Kidney (tissue), 14 donors: Measurements from ENCODE around the gene FBXO28. TPM values are rescaled to one million over a fixed set of nuclear protein-coding genes. Genes with fewer than 3 reads are reported as not detected.
"Not testable (repeated sequence)": the region's sequence is repeated elsewhere in the genome, so short reads cannot be mapped to it uniquely, and the experiment has no call there.

Source experiments
- DNase-seq, 5 donors: peaks; one replicate each; pipeline ENCODE4 v3.0.0-alpha.2; 2013 to 2020
- FAIRE-seq: peaks from 2 replicates; lab custom pipeline; 2012; peaks lifted over from hg19 to GRCh38; lab: Jason Lieb, UNC
- H3K27ac ChIP-seq, 2 donors: one replicate each; pipeline ENCODE4 v1.7.0; 2013; ENCODE audit warnings: low read depth in 2 of 2, low read length in 2 of 2, inconsistent platforms in 1 of 2
- H3K27me3 ChIP-seq: one replicate; pipeline ENCODE4 v1.7.1; 2013; ENCODE audit warnings: low read length, inconsistent platforms; ENCODE audit not compliant: control insufficient read depth, insufficient read depth
- H3K36me3 ChIP-seq, 3 donors: one replicate each; pipeline versions ENCODE4 v1.7.0 to v1.7.1; 2013; ENCODE audit warnings: low read length in 3 of 3, control low read depth in 1 of 3, inconsistent platforms in 1 of 3; ENCODE audit not compliant: insufficient read depth in 3 of 3, control insufficient read depth in 2 of 3
- H3K4me1 ChIP-seq, 3 donors: one replicate each; pipeline versions ENCODE4 v1.7.0 to v1.7.1; 2013; ENCODE audit warnings: low read length in 3 of 3, inconsistent platforms in 1 of 3, low read depth in 1 of 3; ENCODE audit not compliant: control insufficient read depth in 2 of 3, insufficient read depth in 2 of 3
- H3K4me3 ChIP-seq, 3 donors: one replicate each; pipeline versions ENCODE4 v1.7.0 to v1.8.1; 2013; ENCODE audit warnings: low read length in 3 of 3, control low read depth in 1 of 3, inconsistent platforms in 1 of 3
- H3K9ac ChIP-seq, 3 donors: one replicate each; pipeline versions ENCODE4 v1.7.0 to v1.7.1; 2013; ENCODE audit warnings: low read length in 3 of 3, control low read depth in 1 of 3, inconsistent platforms in 1 of 3
- H3K9me3 ChIP-seq, 3 donors: one replicate each; pipeline versions ENCODE4 v1.7.0 to v1.7.1; 2013; ENCODE audit warnings: low read length in 3 of 3, control low read depth in 1 of 3, inconsistent platforms in 1 of 3; ENCODE audit not compliant: control insufficient read depth in 2 of 3, insufficient read depth in 1 of 3
- intact Hi-C: fragments of 100-400 bp; cut with DNase I; formaldehyde crosslinking; loops from one replicate; pipeline ENCODE4 v1.11.1; 2022
- polyA plus RNA-seq: library from polyadenylated mRNA; stranded (reverse); fragments of 350-450 nt; fragmentation: Illumina TruSeq; extraction: RNeasy Lipid Tissue Mini Kit (QIAGEN cat#74804); gene quantifications from one replicate; pipeline ENCODE4 v1.2.3, GENCODE V29; 2014; ENCODE audit warnings: low read depth, low replicate concordance; ENCODE audit not compliant: insufficient read depth
- total RNA-seq: library from RNA; stranded (reverse); fragmentation: NEBNext Ultra II Directional; extraction: Animal tissue kit (Norgen Biotek cat#: 25700); gene quantifications from one replicate; pipeline ENCODE4 v1.2.1, GENCODE V29; 2021
- TF ChIP-seq, protein P1 (sequence below): IDR thresholded peaks from 3 replicates; pipeline ENCODE4 v1.5.1; 2012; ENCODE audit warnings: mild to moderate bottlenecking, moderate library complexity, borderline replicate concordance; ENCODE audit not compliant: insufficient read depth; ENCODE audit errors: extremely low read depth
- donor health status: control.
- donor health status: control.
- donor health status: control.
- donor health status: control.
- donor health status: control.
- donor health status: DM: yes; HTN: yes; CAD: no.
- donor health status: Normal renal cell carcinoma (clear cell type).

Gene FBXO28
- total and polyA plus RNA-seq, 2 donors from 2014 or later: 8.8 to 31.4 TPM

DNA sequence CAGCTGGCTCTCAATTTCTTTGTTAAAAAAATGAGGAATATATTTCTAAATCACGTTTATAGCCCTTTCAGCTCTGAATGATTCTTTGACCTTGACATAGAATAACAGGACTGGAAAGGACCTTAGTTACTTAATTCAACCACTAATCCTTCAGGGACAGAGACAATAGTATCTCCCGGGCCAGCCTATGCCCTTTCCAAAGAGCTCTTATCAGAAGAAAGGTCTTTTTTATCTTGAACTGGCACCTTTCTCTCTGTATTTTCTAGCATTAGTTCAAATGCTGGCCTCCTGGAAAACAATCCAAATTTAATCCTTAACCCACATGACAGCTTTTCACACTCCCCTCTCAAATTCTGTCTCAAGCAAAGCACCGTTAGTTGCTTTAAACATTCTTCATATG is 44.8 kb upstream of the FBXO28 start:
- Histone ChIP-seq H3K9ac (no peak overlapping the region), H3K27ac (no peak overlapping the region), H3K36me3 (no peaks in the 10 kb centered on the region), H3K4me3 (no peak overlapping the region), H3K9me3 (no peaks in the 10 kb centered on the region), H3K27me3 (no peaks in the 10 kb centered on the region), H3K4me1 (peaks cover 0 to 11% (median 0%) of the 10 kb centered on the region in 3 donors)
- FAIRE-seq: no peak
- no peak for DNase-seq
- intact Hi-C loops: no loop called here
- TF ChIP-seq, protein P1, sequence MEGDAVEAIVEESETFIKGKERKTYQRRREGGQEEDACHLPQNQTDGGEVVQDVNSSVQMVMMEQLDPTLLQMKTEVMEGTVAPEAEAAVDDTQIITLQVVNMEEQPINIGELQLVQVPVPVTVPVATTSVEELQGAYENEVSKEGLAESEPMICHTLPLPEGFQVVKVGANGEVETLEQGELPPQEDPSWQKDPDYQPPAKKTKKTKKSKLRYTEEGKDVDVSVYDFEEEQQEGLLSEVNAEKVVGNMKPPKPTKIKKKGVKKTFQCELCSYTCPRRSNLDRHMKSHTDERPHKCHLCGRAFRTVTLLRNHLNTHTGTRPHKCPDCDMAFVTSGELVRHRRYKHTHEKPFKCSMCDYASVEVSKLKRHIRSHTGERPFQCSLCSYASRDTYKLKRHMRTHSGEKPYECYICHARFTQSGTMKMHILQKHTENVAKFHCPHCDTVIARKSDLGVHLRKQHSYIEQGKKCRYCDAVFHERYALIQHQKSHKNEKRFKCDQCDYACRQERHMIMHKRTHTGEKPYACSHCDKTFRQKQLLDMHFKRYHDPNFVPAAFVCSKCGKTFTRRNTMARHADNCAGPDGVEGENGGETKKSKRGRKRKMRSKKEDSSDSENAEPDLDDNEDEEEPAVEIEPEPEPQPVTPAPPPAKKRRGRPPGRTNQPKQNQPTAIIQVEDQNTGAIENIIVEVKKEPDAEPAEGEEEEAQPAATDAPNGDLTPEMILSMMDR: no peak

- Histone ChIP-seq H3K4me3 (no peak overlapping the region), H3K9ac (no peak overlapping the region), H3K27ac (no peak overlapping the region), H3K4me1 (peaks cover 0 to 11% (median 0%) of the 10 kb centered on the region in 3 donors), H3K27me3 (no peaks in the 10 kb centered on the region), H3K36me3 (no peaks in the 10 kb centered on the region), H3K9me3 (no peaks in the 10 kb centered on the region)
- intact Hi-C loops: no loop called here
- TF ChIP-seq, protein P1: no peak
- DNase-seq: no peak
- FAIRE-seq: no peak
Measured at GRCh38 chr1:224070521-224070920, 43.4 kb upstream of the FBXO28 start.

- no peaks in the 10 kb centered on the region for H3K36me3 ChIP-seq
- intact Hi-C loops: no loop called here
- no peaks in the 10 kb centered on the region for H3K9me3 ChIP-seq
- no peak overlapping the region for H3K9ac ChIP-seq
- no peaks in the 10 kb centered on the region for H3K4me1 ChIP-seq
- H3K4me3 ChIP-seq: no peak overlapping the region
- no peak for FAIRE-seq
- no peaks in the 10 kb centered on the region for H3K27me3 ChIP-seq
- DNase-seq: no peak
- H3K27ac ChIP-seq: no peak overlapping the region
- TF ChIP-seq, protein P1: no peak
Measured at GRCh38 chr1:224076407-224076806, 37.5 kb upstream of the FBXO28 start.

DNA sequence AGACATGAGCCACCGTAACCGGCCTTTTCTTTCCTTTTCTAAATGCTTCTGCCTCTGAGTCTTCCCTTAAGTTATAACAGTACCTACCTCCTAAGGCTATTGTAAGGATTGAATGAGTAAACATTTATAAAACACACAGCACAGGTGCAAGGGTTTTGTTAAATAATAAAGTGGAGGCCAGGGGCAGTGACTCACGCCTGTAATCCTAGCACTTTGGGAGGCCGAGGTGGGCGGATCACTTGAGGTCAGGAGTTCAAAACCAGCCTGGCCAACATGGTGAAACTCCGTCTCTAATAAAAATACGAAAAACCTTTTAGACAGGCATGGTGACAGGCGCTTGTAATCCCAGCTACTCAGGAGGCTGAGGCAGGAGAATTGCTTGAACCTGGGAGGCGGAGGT is 34.3 kb upstream of the FBXO28 start:
- FAIRE-seq, DNase-seq, H3K27me3 ChIP-seq, H3K4me1 ChIP-seq, H3K9me3 ChIP-seq, intact Hi-C loops, H3K4me3 ChIP-seq, H3K36me3 ChIP-seq, H3K27ac ChIP-seq, H3K9ac ChIP-seq: not testable (repeated sequence)
